Measurements from ENCODE around the gene CAB39. TPM values are rescaled to one million over a fixed set of nuclear protein-coding genes. Genes with fewer than 3 reads are reported as not detected.
A peak's percentile ranks its signal among the peaks of the same experiment; 100 is the strongest.

The CAB39 gene
- total RNA-seq, 1 experiment from 2014 or later, result 52.5 TPM

DNA sequence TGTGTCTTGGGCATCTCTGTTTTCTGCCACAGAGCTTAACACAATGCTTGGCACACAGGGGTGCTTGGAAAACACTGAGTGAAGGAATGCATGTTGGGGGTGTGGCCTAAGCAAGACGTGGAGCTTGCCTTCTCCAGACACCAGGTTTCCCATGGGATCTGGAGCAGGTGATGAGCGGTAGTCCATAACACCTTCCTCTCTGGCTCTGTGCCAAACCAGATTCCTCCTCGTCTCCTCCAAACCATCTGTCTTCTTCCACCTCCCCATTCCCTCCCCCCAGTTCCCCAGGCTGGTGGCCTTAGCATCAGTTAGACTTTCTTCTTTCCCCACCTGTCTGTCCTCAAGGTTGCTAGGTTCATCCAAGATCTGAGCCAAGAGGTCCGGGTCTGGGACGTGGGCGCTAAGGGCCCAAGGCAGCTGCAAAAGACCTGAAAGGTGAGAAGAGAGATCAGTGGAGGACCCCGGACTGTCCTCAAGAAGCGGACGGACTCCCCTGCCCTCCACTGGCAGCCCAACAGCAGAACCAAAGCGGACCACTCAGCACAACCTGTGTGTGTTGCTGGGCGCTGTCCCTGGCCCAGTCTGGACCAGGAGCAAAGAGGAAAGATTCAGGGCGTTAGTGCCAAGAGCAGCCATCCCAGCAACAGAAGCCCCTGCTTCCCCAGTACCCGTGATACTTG is 150.9 kb downstream of the CAB39 start:
- no peaks in the 10 kb centered on the region; the same call in 1 of the 2 replicates for H4K20me1 ChIP-seq (ENCODE audit: low read length)
- H3K4me2 ChIP-seq (ENCODE audit: low read length), result peak overlapping the region; percentile 88; the same call in 1 of the 2 replicates
- H3F3A ChIP-seq (ENCODE audit: low read length, unreplicated experiment), result no peaks in the 10 kb centered on the region
- DNase-seq, result no peak
- ATAC-seq, result no peak
- no peak overlapping the region for H2AFZ ChIP-seq (ENCODE audit: low read length)
- no peak for TF ChIP-seq EZH2phosphoT487 (IDR thresholded peaks at IDR 0.05; ENCODE audit: borderline replicate concordance, low read length)
- TF ChIP-seq, protein P1, sequence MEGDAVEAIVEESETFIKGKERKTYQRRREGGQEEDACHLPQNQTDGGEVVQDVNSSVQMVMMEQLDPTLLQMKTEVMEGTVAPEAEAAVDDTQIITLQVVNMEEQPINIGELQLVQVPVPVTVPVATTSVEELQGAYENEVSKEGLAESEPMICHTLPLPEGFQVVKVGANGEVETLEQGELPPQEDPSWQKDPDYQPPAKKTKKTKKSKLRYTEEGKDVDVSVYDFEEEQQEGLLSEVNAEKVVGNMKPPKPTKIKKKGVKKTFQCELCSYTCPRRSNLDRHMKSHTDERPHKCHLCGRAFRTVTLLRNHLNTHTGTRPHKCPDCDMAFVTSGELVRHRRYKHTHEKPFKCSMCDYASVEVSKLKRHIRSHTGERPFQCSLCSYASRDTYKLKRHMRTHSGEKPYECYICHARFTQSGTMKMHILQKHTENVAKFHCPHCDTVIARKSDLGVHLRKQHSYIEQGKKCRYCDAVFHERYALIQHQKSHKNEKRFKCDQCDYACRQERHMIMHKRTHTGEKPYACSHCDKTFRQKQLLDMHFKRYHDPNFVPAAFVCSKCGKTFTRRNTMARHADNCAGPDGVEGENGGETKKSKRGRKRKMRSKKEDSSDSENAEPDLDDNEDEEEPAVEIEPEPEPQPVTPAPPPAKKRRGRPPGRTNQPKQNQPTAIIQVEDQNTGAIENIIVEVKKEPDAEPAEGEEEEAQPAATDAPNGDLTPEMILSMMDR (conservative IDR thresholded peaks at IDR 0.05; ENCODE audit: low read depth, low read length), result no peak
- TF ChIP-seq EZH2 (IDR thresholded peaks at IDR 0.05; ENCODE audit: low read length, unreplicated experiment), result no peak
- H3K9me2 ChIP-seq (replicated peaks; ENCODE audit: low read length), result no peaks in the 10 kb centered on the region
- peaks cover 8% of the 10 kb centered on the region; the same call in 1 of the 2 replicates for H3K9me3 ChIP-seq (ENCODE audit: low read length)
- ChIA-PET CTCF (no interaction called here), POLR2A (ENCODE audit: unreplicated experiment) (no interaction called here)
- H3K27ac ChIP-seq (ENCODE audit: low read length), result no peak overlapping the region
- peaks cover 12% of the 10 kb centered on the region for H3K4me1 ChIP-seq (ENCODE audit: insufficient read depth, low read length)
- BruUV-seq (replicated peaks), result no TSS peak
- intact Hi-C loops (cut with micrococcal nuclease), result no loop called here
- no peaks in the 10 kb centered on the region for H3K36me3 ChIP-seq (ENCODE audit: low read depth, low read length)
- H3K4me3 ChIP-seq (ENCODE audit: low read length), result no peak overlapping the region; the same call in 1 of the 2 replicates
- H3K27me3 ChIP-seq (ENCODE audit: low read length), result no peaks in the 10 kb centered on the region
- H3K79me2 ChIP-seq (ENCODE audit: low read length), result no peaks in the 10 kb centered on the region
- no peak overlapping the region for H3K9ac ChIP-seq (ENCODE audit: low read length)

DNA sequence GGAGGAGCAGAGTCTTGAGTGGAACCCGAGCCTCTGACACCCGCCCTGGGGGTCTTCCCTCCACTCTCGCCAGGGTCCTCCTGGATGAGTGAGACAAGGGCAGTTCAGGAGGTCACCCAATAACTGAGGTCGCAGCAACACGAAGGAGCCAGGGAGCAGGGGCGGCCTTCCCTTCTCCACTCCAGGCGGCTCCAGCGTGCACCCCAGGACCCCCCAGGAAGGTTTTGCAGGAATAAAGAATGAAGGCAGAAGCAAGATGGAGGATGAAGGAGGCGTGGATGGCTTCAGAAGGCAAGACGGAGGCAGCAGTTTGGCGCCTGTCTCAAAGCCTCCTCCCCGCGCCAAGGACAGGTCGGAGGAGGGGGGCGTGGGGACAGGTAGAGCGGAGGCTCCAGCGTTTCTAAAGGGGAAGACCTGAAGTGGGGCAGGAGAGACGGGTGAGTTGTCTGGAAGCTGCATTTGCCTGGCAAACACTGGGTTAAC is 151.5 kb downstream of the CAB39 start:
- TF ChIP-seq EZH2 (IDR thresholded peaks at IDR 0.05; ENCODE audit: low read length, unreplicated experiment) (no peak), EZH2phosphoT487 (IDR thresholded peaks at IDR 0.05; ENCODE audit: borderline replicate concordance, low read length) (no peak)
- TF ChIP-seq, protein P1 (conservative IDR thresholded peaks at IDR 0.05; ENCODE audit: low read depth, low read length), result no peak
- ChIA-PET POLR2A (ENCODE audit: unreplicated experiment) (interaction anchor here (0.5 kb wide), 1 partner anchor 600 kb away, joined by 4 read pairs; the partner anchor contains the start of gene NCL), CTCF (interaction anchor here (1.0 kb wide), 1 partner anchor 40 kb away, joined by 3 read pairs; no protein-coding TSS in a partner anchor)
- Histone ChIP-seq H3K27ac (ENCODE audit: low read length) (no peak overlapping the region), H3K9me3 (ENCODE audit: low read length) (0 out of 2 replicates have a peak, but pooled peaks cover 2% of the 10 kb centered on the region), H3K36me3 (ENCODE audit: low read depth, low read length) (no peaks in the 10 kb centered on the region), H3K4me3 (ENCODE audit: low read length) (peak overlapping the region; percentile 97), H3K4me2 (ENCODE audit: low read length) (peak overlapping the region; percentile 88), H3K4me1 (ENCODE audit: insufficient read depth, low read length) (peaks cover 12% of the 10 kb centered on the region), H3K9ac (ENCODE audit: low read length) (no peak overlapping the region), H3F3A (ENCODE audit: low read length, unreplicated experiment) (no peaks in the 10 kb centered on the region), H3K27me3 (ENCODE audit: low read length) (no peaks in the 10 kb centered on the region), H3K9me2 (replicated peaks; ENCODE audit: low read length) (no peaks in the 10 kb centered on the region), H2AFZ (ENCODE audit: low read length) (peak overlapping the region; percentile 96), H4K20me1 (ENCODE audit: low read length) (no peaks in the 10 kb centered on the region; the same call in 1 of the 2 replicates), H3K79me2 (ENCODE audit: low read length) (no peaks in the 10 kb centered on the region)
- DNase-seq (no peak), ATAC-seq (no peak)
- intact Hi-C loops (cut with micrococcal nuclease), result no loop called here
- BruUV-seq (replicated peaks), result no TSS peak

Measured in PC-3 (cell line).